Middle frontal gyrus (tissue), 1 donor: ENCODE data around the gene ZFHX3.

Experiments used
- DNase-seq: peaks from one replicate; pipeline ENCODE4 v3.0.0-alpha.2; 2015; ENCODE audit warnings: low spot score; ENCODE audit errors: extremely low spot score

The ZFHX3 gene

GRCh38 chr16:73068541-73069401 is 20.8 kb upstream of the ZFHX3 start:
- DNase-seq, result no peak

DNA sequence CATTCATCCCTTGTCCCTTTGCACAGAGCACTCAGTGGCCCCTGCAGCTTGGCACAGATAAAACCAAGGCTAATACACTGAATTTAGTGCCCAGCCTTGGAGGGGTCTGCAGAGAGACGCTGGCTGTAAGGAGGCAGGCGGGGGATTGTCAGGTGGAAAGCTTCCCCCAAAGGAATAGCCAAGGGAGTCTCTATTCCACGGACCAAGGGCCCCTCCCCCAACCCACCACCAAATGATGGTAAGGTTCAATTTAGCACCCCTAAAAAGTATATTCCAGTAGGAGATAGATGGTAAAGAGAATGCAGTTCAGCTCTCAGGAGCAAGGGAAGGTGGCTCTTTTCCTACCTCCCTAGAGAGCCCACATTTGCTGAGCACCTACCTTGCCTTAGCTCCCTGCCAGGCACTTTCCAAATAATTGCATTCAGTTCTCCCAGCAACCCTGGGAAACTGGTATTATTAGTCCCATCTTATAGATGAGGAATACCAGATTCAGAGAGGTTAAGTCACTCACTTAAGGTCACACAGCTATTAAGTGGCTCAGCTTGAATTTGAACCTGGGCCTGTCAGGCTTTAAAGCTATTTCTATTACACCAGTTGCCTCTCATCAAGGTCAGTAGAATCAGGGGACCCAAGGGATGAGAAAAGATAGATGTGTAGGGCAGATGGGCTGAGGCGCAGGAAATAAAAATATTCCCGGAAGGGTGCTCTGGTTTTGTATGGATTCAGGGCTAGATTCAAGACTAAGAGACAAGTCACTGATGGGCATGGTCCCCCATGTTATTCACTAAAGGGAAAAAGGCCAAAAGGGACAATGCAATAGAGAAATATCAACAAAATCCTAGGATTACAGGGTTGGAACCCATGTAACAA is 20.0 kb upstream of the ZFHX3 start:
- no peak for DNase-seq

DNA sequence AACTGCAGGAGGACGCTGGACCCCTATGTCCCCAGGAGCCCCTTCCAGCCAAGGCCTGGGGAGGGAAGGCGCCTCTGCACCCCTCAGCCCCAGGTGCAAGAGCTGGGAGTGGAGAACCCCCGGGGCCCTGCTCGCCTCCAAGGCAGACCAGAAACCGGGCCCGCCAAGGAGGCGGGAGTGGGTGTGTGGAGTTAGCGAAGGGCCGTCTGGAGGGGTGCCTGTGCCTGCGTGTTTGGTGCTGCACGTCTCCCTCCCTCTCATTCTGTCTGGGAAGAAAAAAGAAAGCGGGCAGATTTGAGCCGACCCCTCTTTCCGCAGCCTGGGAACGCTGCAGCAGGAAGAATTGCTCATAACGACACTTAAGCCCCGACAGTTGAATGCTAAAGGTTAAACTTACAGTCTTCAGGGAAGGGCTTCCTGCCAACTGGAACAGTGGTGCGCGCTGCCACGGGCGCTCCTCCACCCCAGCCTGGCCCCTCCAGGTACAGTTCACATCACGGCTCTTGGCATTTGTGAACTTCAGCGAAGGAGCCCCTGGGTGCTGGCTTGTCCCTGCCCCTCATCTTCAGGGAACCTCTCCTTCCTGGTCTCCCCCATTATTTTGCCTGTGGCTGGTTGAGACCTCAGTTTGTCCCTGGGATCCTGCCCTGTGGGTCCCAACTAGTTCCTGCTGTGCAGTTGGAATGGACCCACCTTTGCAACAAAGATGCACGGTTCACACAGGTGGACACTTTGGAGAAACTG is 19.2 kb upstream of the ZFHX3 start:
- no peak for DNase-seq

DNA sequence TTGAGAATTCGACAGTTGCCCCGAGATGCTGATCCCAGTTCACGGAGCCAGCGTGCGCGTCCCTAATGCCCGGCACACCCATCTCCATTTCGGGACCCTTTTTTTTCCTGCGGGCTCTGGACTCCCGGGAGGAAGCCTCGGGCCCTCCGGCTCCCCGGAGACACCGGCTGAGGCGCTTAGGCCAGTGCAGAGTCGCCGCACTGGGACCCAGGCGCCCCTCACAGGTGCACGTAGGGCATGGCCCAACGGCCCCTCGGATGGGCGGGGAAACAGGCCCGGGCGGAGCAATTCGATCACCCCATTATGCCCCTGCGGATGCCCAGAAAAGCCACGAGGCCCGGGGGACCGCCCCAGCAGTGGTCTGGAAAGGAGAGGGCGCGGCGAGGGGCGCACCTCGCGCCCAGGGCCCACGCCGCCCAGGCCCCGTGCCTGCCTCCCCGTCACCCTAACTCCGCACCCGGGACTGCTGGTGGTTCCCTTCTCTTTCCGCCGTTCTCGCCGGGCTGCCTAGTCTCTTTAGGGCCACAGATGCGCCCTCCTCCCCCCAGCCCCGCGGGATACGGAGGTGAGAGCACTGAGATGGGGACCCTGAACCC is 18.5 kb upstream of the ZFHX3 start:
- DNase-seq, result no peak

GRCh38 chr16:73065632-73066330 is 17.9 kb upstream of the ZFHX3 start:
- no peak for DNase-seq

- DNase-seq, result no peak
These were observed 17.1 kb upstream of the ZFHX3 start for GRCh38 chr16:73064994-73065545.

DNA sequence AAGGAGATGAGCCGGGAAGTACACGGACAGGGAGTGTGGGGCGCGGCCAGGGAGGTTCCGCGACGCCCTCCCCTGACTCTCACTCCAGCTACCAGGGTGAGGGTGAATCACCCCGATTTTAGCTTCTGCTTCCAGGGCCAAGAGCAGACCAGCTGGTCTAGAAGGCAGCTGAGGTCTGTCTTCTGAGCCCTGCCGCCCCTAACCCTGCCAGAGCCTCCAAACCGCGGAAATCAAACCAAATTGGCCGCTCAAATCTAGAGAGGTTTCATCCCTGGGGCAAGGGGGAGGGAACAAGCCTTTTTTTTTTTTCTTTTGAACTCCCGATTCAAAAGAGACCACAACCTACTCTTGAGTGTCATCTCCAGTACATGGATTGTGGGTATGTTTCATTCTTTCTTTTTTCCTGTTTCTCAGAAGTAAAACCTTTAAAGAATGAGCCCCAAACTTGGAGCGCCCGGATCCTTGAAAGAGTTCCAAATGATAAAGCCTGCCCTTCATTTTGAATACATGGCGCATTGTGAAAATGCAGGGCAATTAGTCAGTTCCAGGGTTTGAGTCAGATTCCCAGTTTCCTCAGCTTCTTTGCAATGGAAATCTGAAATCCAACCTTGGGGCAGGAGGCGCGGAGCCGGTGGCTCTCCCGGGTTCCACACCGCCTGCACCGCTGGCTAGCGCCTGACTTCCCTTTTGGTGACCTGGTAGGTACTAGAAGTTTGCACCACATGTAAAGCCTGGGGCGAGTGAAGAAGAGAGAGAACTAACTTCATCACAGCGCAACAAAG is 16.5 kb upstream of the ZFHX3 start:
- DNase-seq, result no peak

DNA sequence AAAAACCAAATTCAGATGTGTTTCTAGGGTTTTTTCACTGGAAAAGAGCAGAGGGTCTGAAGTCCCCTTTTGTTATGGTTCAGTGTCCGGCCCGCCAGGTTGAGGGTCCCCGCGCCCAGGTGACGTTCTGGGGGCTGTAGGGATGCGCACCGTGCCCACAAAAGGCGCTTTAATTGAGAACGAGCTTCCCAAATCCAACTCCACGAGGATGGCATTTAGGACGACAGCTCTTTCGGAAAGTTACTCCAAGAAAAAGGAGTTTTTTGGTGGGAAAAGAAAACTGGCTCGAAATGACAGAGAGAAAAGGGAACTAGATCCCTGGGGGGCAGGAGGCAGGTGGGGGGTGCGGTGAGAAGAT is 15.9 kb upstream of the ZFHX3 start:
- no peak for DNase-seq

GRCh38 chr16:73062743-73063733 is 15.1 kb upstream of the ZFHX3 start:
- no peak for DNase-seq

- DNase-seq, result no peak
These were observed 14.2 kb upstream of the ZFHX3 start for GRCh38 chr16:73062001-73062616.

DNA sequence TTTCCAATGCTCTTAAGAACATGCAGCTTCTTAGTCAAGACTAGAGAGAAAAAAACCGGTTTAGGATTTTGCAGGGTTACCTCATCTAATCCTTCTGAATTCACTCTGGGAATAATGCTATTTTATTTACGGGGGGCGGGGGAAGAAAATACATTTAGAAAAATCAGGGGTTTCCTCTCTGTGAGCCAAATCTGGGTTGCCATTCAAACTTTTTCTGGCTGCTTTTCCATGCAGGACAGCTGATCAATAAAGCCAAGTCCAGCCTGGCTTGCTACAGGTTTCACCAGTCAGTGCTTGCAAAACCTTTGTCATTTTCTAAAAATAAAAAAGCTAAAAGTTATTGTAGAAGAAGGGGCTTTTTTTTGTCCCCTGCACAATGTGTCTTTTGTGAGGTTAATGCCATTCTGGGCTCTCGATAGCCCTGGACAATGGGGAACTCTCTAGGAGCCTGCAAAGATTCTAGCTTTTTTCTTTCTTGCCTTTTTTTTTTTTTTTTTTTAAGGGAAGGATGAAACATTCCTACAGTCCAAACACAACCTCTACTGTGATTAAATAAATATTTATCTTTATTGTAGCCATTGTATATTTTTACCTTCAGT is 13.1 kb upstream of the ZFHX3 start:
- no peak for DNase-seq

DNA sequence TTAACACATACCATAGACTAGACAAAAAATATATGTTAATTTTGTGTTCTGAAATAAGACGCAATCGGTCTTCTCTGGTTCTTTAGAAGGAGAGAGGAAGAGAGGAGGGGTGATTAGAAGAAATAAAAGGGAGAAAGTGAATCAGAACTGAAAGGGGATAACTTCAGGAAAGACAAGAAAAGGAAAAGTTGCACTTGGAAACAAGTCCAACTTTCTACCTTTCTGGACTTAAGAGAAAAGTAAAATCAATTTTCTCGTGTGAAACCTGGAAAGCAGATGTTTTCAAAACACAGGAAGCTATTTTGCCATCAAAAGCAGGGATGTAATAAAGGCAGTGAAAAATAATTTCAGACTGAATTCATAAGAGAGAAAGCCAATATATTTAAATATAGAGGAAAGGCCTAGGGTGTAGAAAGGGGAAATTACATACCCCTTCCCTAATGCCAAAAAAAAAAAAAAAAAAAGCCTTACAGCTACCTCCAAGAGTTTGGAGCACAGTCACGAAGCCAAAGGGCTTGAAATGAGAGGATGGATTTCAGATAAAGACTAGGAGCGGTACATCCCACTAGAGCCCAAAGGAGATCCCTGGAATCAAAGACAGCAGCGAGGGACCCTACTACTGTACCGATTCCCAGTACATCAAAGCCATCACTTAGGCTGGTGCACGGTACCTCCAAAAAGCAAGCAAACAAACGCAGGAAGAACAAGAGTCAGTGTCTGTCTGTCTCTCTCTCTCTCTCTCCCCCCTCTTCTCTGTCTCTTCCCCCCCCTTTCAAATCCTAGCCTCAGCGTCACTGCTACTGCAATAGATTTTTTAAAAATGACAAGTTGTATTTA is 12.1 kb upstream of the ZFHX3 start:
- DNase-seq, result no peak

- DNase-seq, result no peak
These were observed 10.9 kb upstream of the ZFHX3 start for GRCh38 chr16:73058616-73059409.

DNA sequence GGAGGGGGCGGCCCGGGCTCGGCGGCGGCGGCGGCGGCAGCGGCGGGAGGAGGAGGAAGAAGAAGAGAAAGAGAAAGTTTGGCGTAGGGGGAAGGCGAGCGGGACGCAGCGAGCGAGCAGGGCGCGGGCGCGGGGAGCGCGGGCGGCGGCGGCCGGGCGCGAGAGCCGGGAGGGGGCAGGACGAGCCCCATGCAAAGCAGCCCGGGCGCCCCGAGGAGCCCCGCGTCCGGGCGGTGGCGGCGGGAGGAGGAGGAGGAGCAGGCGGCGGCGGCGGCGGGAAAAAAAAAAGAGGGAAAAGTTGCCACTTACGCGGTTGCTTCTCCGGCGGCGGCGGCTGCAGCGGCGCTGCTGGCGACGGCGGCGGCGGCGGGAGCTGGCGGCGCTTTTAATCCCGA is 10.3 kb upstream of the ZFHX3 start:
- DNase-seq, result no peak

- no peak for DNase-seq
These were observed 9.6 kb upstream of the ZFHX3 start for GRCh38 chr16:73057291-73058210.
